ENCODE data around the gene FEM1B.

DNA sequence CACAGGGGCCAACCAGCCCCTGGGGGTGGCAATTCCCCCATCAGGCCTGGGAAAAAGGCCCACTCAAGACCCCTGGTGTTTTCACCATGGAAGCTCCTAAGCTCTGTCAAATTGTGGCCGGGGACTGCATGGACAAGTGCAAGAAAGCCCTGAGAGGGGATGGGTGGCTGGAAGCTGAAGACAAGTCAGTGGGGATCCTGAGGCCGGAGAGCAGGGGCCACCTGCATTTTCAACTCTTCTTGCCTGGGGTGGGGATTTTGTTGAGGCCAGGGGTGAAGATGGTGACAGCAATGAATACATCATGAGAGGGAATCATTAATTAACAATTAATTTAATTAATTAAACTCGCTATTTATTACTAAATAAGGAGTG lies 33.9 kb downstream of the FEM1B start:
- TF ChIP-seq, protein P1, sequence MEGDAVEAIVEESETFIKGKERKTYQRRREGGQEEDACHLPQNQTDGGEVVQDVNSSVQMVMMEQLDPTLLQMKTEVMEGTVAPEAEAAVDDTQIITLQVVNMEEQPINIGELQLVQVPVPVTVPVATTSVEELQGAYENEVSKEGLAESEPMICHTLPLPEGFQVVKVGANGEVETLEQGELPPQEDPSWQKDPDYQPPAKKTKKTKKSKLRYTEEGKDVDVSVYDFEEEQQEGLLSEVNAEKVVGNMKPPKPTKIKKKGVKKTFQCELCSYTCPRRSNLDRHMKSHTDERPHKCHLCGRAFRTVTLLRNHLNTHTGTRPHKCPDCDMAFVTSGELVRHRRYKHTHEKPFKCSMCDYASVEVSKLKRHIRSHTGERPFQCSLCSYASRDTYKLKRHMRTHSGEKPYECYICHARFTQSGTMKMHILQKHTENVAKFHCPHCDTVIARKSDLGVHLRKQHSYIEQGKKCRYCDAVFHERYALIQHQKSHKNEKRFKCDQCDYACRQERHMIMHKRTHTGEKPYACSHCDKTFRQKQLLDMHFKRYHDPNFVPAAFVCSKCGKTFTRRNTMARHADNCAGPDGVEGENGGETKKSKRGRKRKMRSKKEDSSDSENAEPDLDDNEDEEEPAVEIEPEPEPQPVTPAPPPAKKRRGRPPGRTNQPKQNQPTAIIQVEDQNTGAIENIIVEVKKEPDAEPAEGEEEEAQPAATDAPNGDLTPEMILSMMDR (IDR thresholded peaks at IDR 0.05) = no peak
- TF ChIP-seq EP300 (IDR thresholded peaks at IDR 0.05) (no peak), POLR2A (IDR thresholded peaks at IDR 0.05) (no peak), POLR2AphosphoS5 (IDR thresholded peaks at IDR 0.05) (no peak)

All from stomach (tissue), 4 donors.